WTC11 (cell line): ENCODE data around the gene SLC25A45. TPM values are rescaled to one million over a fixed set of nuclear protein-coding genes. Genes with fewer than 3 reads are reported as not detected.

Experiments
- ATAC-seq: fragments of 200-7000 bp; cut with Tn5 transposase; 2 replicates; pipeline ENCODE4 v1.10.0; 2021; ENCODE audit warnings: mild to moderate bottlenecking, moderate library complexity
- CTCF ChIA-PET: fragments of 300-600 bp; sonication (Branson Sonifier 250); formaldehyde crosslinking; loops from one replicate; lab custom pipeline; 2021; ENCODE audit warnings: antibody characterized with exemption; lab: Charles Lee
- POLR2A ChIA-PET: fragments of 350-600 bp; sonication (Branson Sonifier 250); formaldehyde crosslinking; loops from one replicate; lab custom pipeline; 2021; ENCODE audit warnings: antibody characterized with exemption; lab: Charles Lee
- DNase-seq: peaks from one replicate; pipeline ENCODE4 v3.0.0; 2021; ENCODE audit warnings: low spot score
- H3K27ac Mint-ChIP-seq: 2 replicates; pipeline ENCODE4 v1.8.0; 2021; ENCODE audit warnings: mixed read lengths
- H3K27me3 Mint-ChIP-seq: 2 replicates; pipeline ENCODE4 v1.8.0; 2021; ENCODE audit warnings: low read depth, mild to moderate bottlenecking, moderate library complexity, mixed read lengths
- H3K36me3 Mint-ChIP-seq: 2 replicates; pipeline ENCODE4 v1.8.0; 2021; ENCODE audit warnings: mixed read lengths
- H3K4me1 Mint-ChIP-seq: 2 replicates; pipeline ENCODE4 v1.8.0; 2022; ENCODE audit warnings: mixed read lengths
- H3K4me3 Mint-ChIP-seq: 2 replicates; pipeline ENCODE4 v1.8.0; 2021; ENCODE audit warnings: mild to moderate bottlenecking, moderate library complexity, mixed read lengths
- H3K9me3 Mint-ChIP-seq: 2 replicates; pipeline ENCODE4 v1.8.0; 2021; ENCODE audit warnings: mixed read lengths
- CBFB ChIP-seq: sonication (generic); formaldehyde crosslinking; IDR thresholded peaks from 2 replicates; pipeline ENCODE4 v1.8.1; 2022; ENCODE audit warnings: mild to moderate bottlenecking, low read depth, missing genetic modification reagents
- CREB1 ChIP-seq: sonication (generic); formaldehyde crosslinking; IDR thresholded peaks from 2 replicates; pipeline ENCODE4 v1.8.0; 2023; ENCODE audit warnings: mild to moderate bottlenecking, missing genetic modification reagents
- FOXP1 ChIP-seq: sonication (generic); formaldehyde crosslinking; IDR thresholded peaks from 2 replicates; pipeline ENCODE4 v1.8.0; 2022; ENCODE audit warnings: missing genetic modification reagents, mild to moderate bottlenecking, moderate library complexity, borderline replicate concordance
- IRF2 ChIP-seq: sonication (generic); formaldehyde crosslinking; IDR thresholded peaks from 2 replicates; pipeline ENCODE4 v1.8.0; 2022; ENCODE audit warnings: low read depth, missing genetic modification reagents, borderline replicate concordance
- NR1H2 ChIP-seq: sonication (generic); formaldehyde crosslinking; IDR thresholded peaks from 2 replicates; pipeline ENCODE4 v1.9.0; 2021; ENCODE audit warnings: mild to moderate bottlenecking, moderate library complexity, missing genetic modification reagents
- NR3C1 ChIP-seq: sonication (generic); formaldehyde crosslinking; conservative IDR thresholded peaks from 2 replicates; pipeline ENCODE4 v1.8.1; 2023; ENCODE audit warnings: low read depth, mild to moderate bottlenecking, missing genetic modification reagents
- RORB ChIP-seq: fragments of 250-450 bp; sonication (Bioruptor Pico); IDR thresholded peaks from 2 replicates; pipeline ENCODE4 v1.9.0; 2021; ENCODE audit warnings: mild to moderate bottlenecking
- ZNF121 ChIP-seq: sonication (generic); formaldehyde crosslinking; IDR thresholded peaks from 2 replicates; pipeline ENCODE4 v1.8.0; 2023; ENCODE audit warnings: missing genetic modification reagents
- ZNF219 ChIP-seq: sonication (generic); formaldehyde crosslinking; IDR thresholded peaks from 2 replicates; pipeline ENCODE4 v1.8.0; 2023; ENCODE audit warnings: missing genetic modification reagents, mild to moderate bottlenecking, borderline replicate concordance
- ZNF232 ChIP-seq: sonication (generic); formaldehyde crosslinking; IDR thresholded peaks from 2 replicates; pipeline ENCODE4 v1.8.0; 2022; ENCODE audit warnings: mild to moderate bottlenecking, missing genetic modification reagents
- total RNA-seq: library from RNA; stranded (reverse); gene quantifications from 3 replicates; pipeline ENCODE4 v1.2.3, GENCODE V29; 2021
- TF ChIP-seq, protein P1 (sequence below): sonication (generic); formaldehyde crosslinking; IDR thresholded peaks from 2 replicates; pipeline ENCODE4 v1.8.1; 2023; ENCODE audit warnings: mild to moderate bottlenecking, missing genetic modification reagents, borderline replicate concordance
- TF ChIP-seq, protein P2 (sequence below): sonication (generic); formaldehyde crosslinking; IDR thresholded peaks from 2 replicates; pipeline ENCODE4 v1.8.1; 2022; ENCODE audit warnings: mild to moderate bottlenecking, moderate library complexity, missing genetic modification reagents
- TF ChIP-seq, protein P3 (sequence below): sonication (generic); formaldehyde crosslinking; IDR thresholded peaks from 2 replicates; pipeline ENCODE4 v1.8.0; 2022; ENCODE audit warnings: mild to moderate bottlenecking, missing genetic modification reagents
- TF ChIP-seq, protein P4 (sequence below): sonication (generic); formaldehyde crosslinking; IDR thresholded peaks from 2 replicates; pipeline ENCODE4 v1.8.1; 2022; ENCODE audit warnings: low read depth, missing genetic modification reagents, borderline replicate concordance
- TF ChIP-seq, protein P5 (sequence below): fragments of 200-600 bp; IDR thresholded peaks from 2 replicates; pipeline ENCODE4 v1.8.0; 2022; ENCODE audit warnings: antibody characterized with exemption
- TF ChIP-seq, protein P6 (sequence below): sonication (generic); formaldehyde crosslinking; IDR thresholded peaks from 2 replicates; pipeline ENCODE4 v1.8.0; 2022; ENCODE audit warnings: mild to moderate bottlenecking, missing genetic modification reagents
- TF ChIP-seq, protein P7 (sequence below): fragments of 250-450 bp; sonication (Bioruptor Pico); IDR thresholded peaks from 2 replicates; pipeline ENCODE4 v1.9.0; 2021; ENCODE audit warnings: mild to moderate bottlenecking
- TF ChIP-seq, protein P8 (sequence below): sonication (generic); formaldehyde crosslinking; IDR thresholded peaks from 2 replicates; pipeline ENCODE4 v1.8.1; 2023; ENCODE audit warnings: mild to moderate bottlenecking, missing genetic modification reagents

SLC25A45 gene
- total RNA-seq, 1 experiment from 2014 or later: 1.7 TPM

DNA sequence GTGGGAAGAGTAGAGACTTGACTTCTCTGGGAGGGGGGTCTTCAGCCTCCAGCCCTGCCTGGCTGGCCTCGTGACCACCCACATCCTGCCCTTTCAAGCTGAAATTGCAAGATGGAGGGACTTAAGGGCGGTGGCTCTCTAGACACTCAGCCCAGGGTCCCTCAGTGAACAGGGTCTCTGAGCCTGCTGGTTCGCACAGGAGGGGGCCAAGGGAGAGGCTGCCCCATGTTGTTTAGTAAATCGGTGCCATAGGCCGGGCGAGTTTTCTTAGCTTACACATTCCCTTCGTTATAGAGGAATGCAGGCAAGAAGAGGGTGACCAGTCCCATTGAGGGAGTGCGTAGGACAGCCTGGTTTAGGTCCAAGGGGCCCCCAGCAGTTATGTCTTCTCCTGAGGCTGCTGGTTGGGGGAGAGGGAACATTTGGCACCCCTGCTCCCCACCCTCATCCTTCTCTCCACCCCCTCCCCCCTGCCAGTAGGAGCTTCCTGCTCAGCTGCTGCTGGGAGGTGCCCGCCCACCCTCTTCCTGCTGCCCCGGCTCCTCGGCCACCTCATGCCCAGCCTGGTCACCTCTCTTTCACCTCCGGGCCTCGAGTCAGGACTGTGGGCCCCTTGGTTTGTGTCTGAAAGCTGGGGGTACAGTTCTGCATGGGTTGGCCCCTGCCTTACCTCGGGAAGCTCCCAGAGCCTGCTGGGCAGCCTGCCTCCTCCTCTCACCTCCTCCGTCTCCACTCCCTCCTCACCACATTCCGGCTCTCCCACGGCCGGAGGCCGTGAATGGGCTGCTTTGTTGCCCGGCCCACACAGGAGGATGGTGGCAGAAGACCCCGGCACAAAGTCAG is 7.9 kb upstream of the SLC25A45 start (continued):
- TF ChIP-seq CBFB (CRISPR knock-in tag) (no peak), ZNF232 (CRISPR knock-in tag) (no peak), CREB1 (CRISPR knock-in tag) (no peak), ZNF219 (CRISPR knock-in tag) (no peak), FOXP1 (CRISPR knock-in tag) (no peak), RORB (no peak)
- TF ChIP-seq, protein P1, sequence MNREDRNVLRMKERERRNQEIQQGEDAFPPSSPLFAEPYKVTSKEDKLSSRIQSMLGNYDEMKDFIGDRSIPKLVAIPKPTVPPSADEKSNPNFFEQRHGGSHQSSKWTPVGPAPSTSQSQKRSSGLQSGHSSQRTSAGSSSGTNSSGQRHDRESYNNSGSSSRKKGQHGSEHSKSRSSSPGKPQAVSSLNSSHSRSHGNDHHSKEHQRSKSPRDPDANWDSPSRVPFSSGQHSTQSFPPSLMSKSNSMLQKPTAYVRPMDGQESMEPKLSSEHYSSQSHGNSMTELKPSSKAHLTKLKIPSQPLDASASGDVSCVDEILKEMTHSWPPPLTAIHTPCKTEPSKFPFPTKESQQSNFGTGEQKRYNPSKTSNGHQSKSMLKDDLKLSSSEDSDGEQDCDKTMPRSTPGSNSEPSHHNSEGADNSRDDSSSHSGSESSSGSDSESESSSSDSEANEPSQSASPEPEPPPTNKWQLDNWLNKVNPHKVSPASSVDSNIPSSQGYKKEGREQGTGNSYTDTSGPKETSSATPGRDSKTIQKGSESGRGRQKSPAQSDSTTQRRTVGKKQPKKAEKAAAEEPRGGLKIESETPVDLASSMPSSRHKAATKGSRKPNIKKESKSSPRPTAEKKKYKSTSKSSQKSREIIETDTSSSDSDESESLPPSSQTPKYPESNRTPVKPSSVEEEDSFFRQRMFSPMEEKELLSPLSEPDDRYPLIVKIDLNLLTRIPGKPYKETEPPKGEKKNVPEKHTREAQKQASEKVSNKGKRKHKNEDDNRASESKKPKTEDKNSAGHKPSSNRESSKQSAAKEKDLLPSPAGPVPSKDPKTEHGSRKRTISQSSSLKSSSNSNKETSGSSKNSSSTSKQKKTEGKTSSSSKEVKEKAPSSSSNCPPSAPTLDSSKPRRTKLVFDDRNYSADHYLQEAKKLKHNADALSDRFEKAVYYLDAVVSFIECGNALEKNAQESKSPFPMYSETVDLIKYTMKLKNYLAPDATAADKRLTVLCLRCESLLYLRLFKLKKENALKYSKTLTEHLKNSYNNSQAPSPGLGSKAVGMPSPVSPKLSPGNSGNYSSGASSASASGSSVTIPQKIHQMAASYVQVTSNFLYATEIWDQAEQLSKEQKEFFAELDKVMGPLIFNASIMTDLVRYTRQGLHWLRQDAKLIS (CRISPR knock-in tag): no peak
- TF ChIP-seq, protein P2, sequence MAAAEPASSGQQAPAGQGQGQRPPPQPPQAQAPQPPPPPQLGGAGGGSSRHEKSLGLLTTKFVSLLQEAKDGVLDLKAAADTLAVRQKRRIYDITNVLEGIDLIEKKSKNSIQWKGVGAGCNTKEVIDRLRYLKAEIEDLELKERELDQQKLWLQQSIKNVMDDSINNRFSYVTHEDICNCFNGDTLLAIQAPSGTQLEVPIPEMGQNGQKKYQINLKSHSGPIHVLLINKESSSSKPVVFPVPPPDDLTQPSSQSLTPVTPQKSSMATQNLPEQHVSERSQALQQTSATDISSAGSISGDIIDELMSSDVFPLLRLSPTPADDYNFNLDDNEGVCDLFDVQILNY: no peak
- TF ChIP-seq, protein P3, sequence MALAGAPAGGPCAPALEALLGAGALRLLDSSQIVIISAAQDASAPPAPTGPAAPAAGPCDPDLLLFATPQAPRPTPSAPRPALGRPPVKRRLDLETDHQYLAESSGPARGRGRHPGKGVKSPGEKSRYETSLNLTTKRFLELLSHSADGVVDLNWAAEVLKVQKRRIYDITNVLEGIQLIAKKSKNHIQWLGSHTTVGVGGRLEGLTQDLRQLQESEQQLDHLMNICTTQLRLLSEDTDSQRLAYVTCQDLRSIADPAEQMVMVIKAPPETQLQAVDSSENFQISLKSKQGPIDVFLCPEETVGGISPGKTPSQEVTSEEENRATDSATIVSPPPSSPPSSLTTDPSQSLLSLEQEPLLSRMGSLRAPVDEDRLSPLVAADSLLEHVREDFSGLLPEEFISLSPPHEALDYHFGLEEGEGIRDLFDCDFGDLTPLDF (CRISPR knock-in tag): no peak

DNA sequence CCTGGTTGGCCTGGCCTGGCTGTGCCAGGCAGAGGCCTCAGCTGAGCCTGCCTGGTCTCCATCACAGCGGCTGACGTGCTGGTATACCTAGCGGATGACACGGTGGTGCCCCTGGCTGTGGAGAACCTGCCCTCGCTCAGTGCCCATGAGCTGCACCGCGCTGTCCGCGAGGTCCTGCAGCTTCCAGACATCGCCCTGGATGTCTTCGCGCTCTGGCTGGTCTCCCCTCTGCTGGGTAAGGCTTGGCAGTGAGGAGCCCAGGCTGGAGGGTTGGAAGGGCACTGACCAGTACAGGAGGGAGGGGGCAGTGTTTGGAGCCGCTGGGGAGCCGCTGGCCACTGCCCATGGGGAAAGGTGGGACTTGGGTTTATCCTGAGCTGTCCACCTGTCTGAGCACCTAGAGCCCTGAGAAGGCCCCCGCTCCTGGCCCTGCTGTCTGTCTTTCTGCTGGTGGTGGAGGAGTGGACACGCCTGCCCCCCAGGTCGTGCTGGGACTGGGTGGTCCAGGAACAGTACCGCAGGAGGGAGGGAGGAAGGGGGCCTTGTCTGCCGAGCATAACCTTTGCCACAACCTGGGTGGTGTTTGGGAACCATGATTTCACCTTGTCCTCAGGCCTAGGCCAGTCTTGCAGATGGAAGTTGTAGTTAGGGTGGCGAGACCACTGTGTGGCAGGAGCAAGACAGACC is 7.0 kb upstream of the SLC25A45 start:
- CTCF ChIA-PET: interaction anchor here (0.8 to 2.0 kb wide), 6 partner anchors 9 to 205 kb away, joined by 3 to 7 read pairs (median 4); no protein-coding TSS in a partner anchor
- peaks cover 15% of the 10 kb centered on the region for H3K4me1 Mint-ChIP-seq
- no peaks in the 10 kb centered on the region for H3K9me3 Mint-ChIP-seq
- POLR2A ChIA-PET: interaction anchor here (0.7 to 1.0 kb wide), 2 partner anchors 31 to 149 kb away, joined by 3 read pairs; no protein-coding TSS in a partner anchor
- H3K36me3 Mint-ChIP-seq: no peaks in the 10 kb centered on the region
- TF ChIP-seq FOXP1 (CRISPR knock-in tag): 0 out of 2 replicates have a peak, but pooled peaks have one; percentile 39
- no peak for TF ChIP-seq NR1H2 (CRISPR knock-in tag)
- TF ChIP-seq, protein P4, sequence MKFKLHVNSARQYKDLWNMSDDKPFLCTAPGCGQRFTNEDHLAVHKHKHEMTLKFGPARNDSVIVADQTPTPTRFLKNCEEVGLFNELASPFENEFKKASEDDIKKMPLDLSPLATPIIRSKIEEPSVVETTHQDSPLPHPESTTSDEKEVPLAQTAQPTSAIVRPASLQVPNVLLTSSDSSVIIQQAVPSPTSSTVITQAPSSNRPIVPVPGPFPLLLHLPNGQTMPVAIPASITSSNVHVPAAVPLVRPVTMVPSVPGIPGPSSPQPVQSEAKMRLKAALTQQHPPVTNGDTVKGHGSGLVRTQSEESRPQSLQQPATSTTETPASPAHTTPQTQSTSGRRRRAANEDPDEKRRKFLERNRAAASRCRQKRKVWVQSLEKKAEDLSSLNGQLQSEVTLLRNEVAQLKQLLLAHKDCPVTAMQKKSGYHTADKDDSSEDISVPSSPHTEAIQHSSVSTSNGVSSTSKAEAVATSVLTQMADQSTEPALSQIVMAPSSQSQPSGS (CRISPR knock-in tag): no peak
- no peak for TF ChIP-seq IRF2 (CRISPR knock-in tag)
- TF ChIP-seq, all 79 proteins: peak for 1
- no peak for DNase-seq
- Mint-ChIP-seq H3K27me3 (no peaks in the 10 kb centered on the region; the same call in 1 of the 2 replicates), H3K27ac (no peak overlapping the region; the same call in 1 of the 2 replicates), H3K4me3 (no peak overlapping the region)
- no peak for ATAC-seq

DNA sequence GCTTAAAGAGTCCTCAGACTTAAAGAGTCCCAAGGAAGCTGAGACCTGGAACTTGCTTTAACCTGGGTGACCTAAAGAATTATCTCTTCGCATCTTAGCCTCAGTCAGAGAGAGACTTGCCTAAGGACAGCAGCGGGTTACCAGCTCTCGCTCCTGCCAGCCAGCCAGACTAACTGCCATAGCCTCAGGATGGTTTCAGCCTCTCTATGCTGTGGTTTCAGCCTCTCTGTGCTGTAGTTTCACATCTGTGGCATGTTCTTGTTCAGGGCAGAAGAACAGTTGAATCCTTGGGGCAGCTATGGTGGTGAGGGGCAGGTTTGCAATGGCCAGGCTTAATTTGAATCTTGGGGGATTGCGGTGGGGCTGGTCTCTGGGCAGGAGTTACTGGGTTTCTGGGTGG is 6.3 kb upstream of the SLC25A45 start:
- H3K4me3 Mint-ChIP-seq: no peak overlapping the region
- peaks cover 22% of the 10 kb centered on the region for H3K4me1 Mint-ChIP-seq
- POLR2A ChIA-PET: interaction anchor here (0.7 kb wide), 1 partner anchor 150 kb away, joined by 3 read pairs; no protein-coding TSS in a partner anchor
- CTCF ChIA-PET: interaction anchor here (1.0 to 1.4 kb wide), 4 partner anchors 26 to 122 kb away, joined by 3 to 5 read pairs (median 3); no protein-coding TSS in a partner anchor
- no peaks in the 10 kb centered on the region for H3K36me3 Mint-ChIP-seq
- H3K27ac Mint-ChIP-seq: no peak overlapping the region
- DNase-seq (no peak), ATAC-seq (no peak)
- H3K9me3 Mint-ChIP-seq: no peaks in the 10 kb centered on the region
- no peaks in the 10 kb centered on the region; the same call in 1 of the 2 replicates for H3K27me3 Mint-ChIP-seq
- no peak for TF ChIP-seq NR3C1 (CRISPR knock-in tag)
- no peak for TF ChIP-seq CREB1 (CRISPR knock-in tag)
- TF ChIP-seq, protein P5, sequence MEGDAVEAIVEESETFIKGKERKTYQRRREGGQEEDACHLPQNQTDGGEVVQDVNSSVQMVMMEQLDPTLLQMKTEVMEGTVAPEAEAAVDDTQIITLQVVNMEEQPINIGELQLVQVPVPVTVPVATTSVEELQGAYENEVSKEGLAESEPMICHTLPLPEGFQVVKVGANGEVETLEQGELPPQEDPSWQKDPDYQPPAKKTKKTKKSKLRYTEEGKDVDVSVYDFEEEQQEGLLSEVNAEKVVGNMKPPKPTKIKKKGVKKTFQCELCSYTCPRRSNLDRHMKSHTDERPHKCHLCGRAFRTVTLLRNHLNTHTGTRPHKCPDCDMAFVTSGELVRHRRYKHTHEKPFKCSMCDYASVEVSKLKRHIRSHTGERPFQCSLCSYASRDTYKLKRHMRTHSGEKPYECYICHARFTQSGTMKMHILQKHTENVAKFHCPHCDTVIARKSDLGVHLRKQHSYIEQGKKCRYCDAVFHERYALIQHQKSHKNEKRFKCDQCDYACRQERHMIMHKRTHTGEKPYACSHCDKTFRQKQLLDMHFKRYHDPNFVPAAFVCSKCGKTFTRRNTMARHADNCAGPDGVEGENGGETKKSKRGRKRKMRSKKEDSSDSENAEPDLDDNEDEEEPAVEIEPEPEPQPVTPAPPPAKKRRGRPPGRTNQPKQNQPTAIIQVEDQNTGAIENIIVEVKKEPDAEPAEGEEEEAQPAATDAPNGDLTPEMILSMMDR: no peak
- TF ChIP-seq, protein P6, sequence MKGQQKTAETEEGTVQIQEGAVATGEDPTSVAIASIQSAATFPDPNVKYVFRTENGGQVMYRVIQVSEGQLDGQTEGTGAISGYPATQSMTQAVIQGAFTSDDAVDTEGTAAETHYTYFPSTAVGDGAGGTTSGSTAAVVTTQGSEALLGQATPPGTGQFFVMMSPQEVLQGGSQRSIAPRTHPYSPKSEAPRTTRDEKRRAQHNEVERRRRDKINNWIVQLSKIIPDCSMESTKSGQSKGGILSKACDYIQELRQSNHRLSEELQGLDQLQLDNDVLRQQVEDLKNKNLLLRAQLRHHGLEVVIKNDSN (CRISPR knock-in tag): no peak
- TF ChIP-seq ZNF121: no peak
- TF ChIP-seq, protein P7, sequence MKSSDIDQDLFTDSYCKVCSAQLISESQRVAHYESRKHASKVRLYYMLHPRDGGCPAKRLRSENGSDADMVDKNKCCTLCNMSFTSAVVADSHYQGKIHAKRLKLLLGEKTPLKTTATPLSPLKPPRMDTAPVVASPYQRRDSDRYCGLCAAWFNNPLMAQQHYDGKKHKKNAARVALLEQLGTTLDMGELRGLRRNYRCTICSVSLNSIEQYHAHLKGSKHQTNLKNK: no peak
- TF ChIP-seq, protein P8, sequence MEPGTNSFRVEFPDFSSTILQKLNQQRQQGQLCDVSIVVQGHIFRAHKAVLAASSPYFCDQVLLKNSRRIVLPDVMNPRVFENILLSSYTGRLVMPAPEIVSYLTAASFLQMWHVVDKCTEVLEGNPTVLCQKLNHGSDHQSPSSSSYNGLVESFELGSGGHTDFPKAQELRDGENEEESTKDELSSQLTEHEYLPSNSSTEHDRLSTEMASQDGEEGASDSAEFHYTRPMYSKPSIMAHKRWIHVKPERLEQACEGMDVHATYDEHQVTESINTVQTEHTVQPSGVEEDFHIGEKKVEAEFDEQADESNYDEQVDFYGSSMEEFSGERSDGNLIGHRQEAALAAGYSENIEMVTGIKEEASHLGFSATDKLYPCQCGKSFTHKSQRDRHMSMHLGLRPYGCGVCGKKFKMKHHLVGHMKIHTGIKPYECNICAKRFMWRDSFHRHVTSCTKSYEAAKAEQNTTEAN (CRISPR knock-in tag): no peak
